ENCODE data around the gene ADAMTS2. TPM values are rescaled to one million over a fixed set of nuclear protein-coding genes. Genes with fewer than 3 reads are reported as not detected.
A peak's percentile ranks its signal among the peaks of the same experiment; 100 is the strongest.

ADAMTS2 gene
- total and polyA plus RNA-seq, 2 of the 4 experiments (the other 2 are of a cell fraction): 19.0 to 58.8 TPM

DNA sequence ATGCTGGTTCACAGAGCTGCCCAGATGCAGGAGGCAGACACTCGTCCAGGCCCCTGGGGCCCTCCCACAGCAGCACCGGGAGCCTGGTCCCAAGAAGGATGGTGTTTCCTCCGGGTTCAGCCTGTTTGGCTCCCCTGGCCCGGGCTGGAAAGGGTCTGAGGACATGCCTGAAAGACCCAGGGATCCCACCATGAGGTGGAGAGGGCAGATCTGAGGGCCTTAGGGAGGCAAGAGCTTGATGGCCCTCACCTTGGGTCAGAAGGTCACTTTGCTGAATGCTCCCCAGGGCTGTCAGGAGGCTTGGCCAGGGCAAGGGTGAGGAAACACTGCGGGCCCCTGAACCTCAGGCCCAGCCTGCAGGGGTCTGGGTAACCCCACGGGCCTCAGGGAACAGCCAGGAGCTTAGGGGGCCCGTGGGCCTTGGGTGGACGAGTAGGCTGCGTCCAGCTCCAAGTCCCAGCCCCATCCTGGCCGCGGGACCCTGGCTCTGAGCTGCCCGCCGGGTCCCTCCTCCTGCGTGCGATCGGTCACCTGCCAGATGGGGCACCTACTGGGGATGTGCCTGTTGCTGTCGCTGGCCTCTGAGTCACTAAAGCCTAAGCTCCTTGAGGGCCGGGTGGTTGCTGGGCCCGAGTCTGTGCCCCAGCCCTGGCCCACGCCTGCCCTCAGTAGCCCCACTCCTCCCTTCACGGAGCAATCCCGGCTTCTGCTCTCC, 178.9 kb downstream of the ADAMTS2 start:
- in situ Hi-C loops (cut with MboI; ENCODE audit: low sequenced_read_pairs) (loop anchor here (5.0 to 10.0 kb wide), 3 partner anchors 181 to 331 kb away; partner anchors contain the start of gene ADAMTS2), dilution Hi-C loops (cut with HindIII; ENCODE audit: low sequenced_read_pairs, unreplicated experiment) (no loop called here), intact Hi-C loops (cut with micrococcal nuclease) (loop anchor here (5.0 kb wide), 1 partner anchor 101 kb away; no protein-coding TSS in a partner anchor)
- H4K5ac ChIP-seq (ENCODE audit: low read depth, low read length): no peak overlapping the region
- ChIA-PET POLR2A (ENCODE audit: unreplicated experiment) (no interaction called here), CTCF (interaction anchor here (0.6 to 1.3 kb wide), 4 partner anchors 76 to 327 kb away, joined by 3 to 14 read pairs (median 4); no protein-coding TSS in a partner anchor)
- peak overlapping the region; percentile 93 for H2AFZ ChIP-seq (replicated peaks; ENCODE audit: low read length, poor library complexity)
- H3K36me3 ChIP-seq (ENCODE audit: control insufficient read depth, insufficient read depth, low read length): peaks cover 7% of the 10 kb centered on the region; the same call in 1 of the 2 replicates
- no TSS peak for BruUV-seq (replicated peaks)
- no peak overlapping the region for H3K4me3 ChIP-seq (ENCODE audit: insufficient read depth, low read depth, low read length)
- TF ChIP-seq BHLHE40 (IDR thresholded peaks at IDR 0.05; ENCODE audit: low read depth, low read length): no peak
- 0 out of 2 replicates have a peak, but pooled peaks have one; percentile 2 for TF ChIP-seq POLR2A (IDR thresholded peaks at IDR 0.05; ENCODE audit: low read depth, low read length)
- TF ChIP-seq CHD1 (IDR thresholded peaks at IDR 0.05; ENCODE audit: low read depth, low read length): no peak
- TF ChIP-seq CEBPB (IDR thresholded peaks at IDR 0.05; ENCODE audit: low read depth, low read length): no peak
- no peak for TF ChIP-seq MAFK (IDR thresholded peaks at IDR 0.05; ENCODE audit: low read depth, low read length)
- H4K20me1 ChIP-seq (ENCODE audit: insufficient read depth, low read length): no peaks in the 10 kb centered on the region
- no peak overlapping the region; a peak in 1 of 4 replicates for H4K8ac ChIP-seq (ENCODE audit: low read depth in 2 of 2, low read length in 2 of 2)
- DNase-seq (no peak), ATAC-seq (ENCODE audit: low read depth) (no peak)
- no CpG with 5 or more reads among the region's 22 CpGs for WGBS, 2 experiments (ENCODE audit: extremely low coverage in 2 of 2, insufficient read length in 1 of 2)
- H3K4me1 ChIP-seq (ENCODE audit: control insufficient read depth, insufficient read depth, low read length): no peaks in the 10 kb centered on the region
- H3K4ac ChIP-seq (ENCODE audit: low read depth, low read length): no peak overlapping the region
- no peak overlapping the region for H3K56ac ChIP-seq (ENCODE audit: extremely low read depth, insufficient read depth, low read length)
- peaks cover 0 to 5% of the 10 kb centered on the region in 2 experiments; a peak in 1 of 4 replicates for H3K79me1 ChIP-seq (ENCODE audit: low read depth in 1 of 2, low read length in 2 of 2)
- H3K9ac ChIP-seq (ENCODE audit: low read depth, low read length): no peak overlapping the region
- no peak overlapping the region for H3K27ac ChIP-seq (ENCODE audit: insufficient read depth, low read length)
- no peak overlapping the region for H2AK5ac ChIP-seq (ENCODE audit: low read depth, low read length)
- H4K91ac ChIP-seq (ENCODE audit: insufficient read depth, low read depth, low read length): no peak overlapping the region
- H3K14ac ChIP-seq (replicated peaks; ENCODE audit: low read depth, low read length): no peak overlapping the region
- H2BK120ac ChIP-seq (ENCODE audit: low read depth, low read length): 0 out of 2 replicates have a peak overlapping the region, but pooled peaks have one; percentile 60
- no peak overlapping the region for H3K23ac ChIP-seq (ENCODE audit: low read depth, low read length)
- H3K9me1 ChIP-seq (ENCODE audit: insufficient read depth, low read length): no peaks in the 10 kb centered on the region
- H3K9me3 ChIP-seq (ENCODE audit: control insufficient read depth, insufficient read depth, low read length): peaks cover 4% of the 10 kb centered on the region; the same call in 1 of the 2 replicates
- H2AK9ac ChIP-seq (replicated peaks; ENCODE audit: low read depth, low read length, poor library complexity): no peak overlapping the region
- H2BK15ac ChIP-seq (ENCODE audit: low read depth, low read length): no peak overlapping the region
- no peak overlapping the region for H3K4me2 ChIP-seq (ENCODE audit: low read depth, low read length)
- no peak overlapping the region for H2BK5ac ChIP-seq (ENCODE audit: low read depth, low read length, poor library complexity, severe bottlenecking)
- no peaks in the 10 kb centered on the region for H3K27me3 ChIP-seq (ENCODE audit: control insufficient read depth, insufficient read depth, low read length)
- no peak overlapping the region for H2BK20ac ChIP-seq (ENCODE audit: low read depth, low read length)
- H3K18ac ChIP-seq (ENCODE audit: low read depth, low read length): no peak overlapping the region
